ENCODE results near the gene AFF3.

AFF3 gene

GRCh38 chr2:100041946-100042345 is 100.4 kb downstream of the AFF3 start:
- no peak for DNase-seq (ENCODE audit: low read depth)

GRCh38 chr2:100041385-100041784 is 101.0 kb downstream of the AFF3 start:
- DNase-seq (ENCODE audit: low read depth), result no peak

GRCh38 chr2:100040906-100041305 is 101.5 kb downstream of the AFF3 start:
- no peak for DNase-seq (ENCODE audit: low read depth)

- DNase-seq (ENCODE audit: low read depth), result no peak
These were observed 103.0 kb downstream of the AFF3 start for GRCh38 chr2:100039291-100039980.

- DNase-seq (ENCODE audit: low read depth), result no peak
These were observed 104.4 kb downstream of the AFF3 start for GRCh38 chr2:100038011-100038410.

GRCh38 chr2:100036793-100037192 is 105.6 kb downstream of the AFF3 start:
- no peak for DNase-seq (ENCODE audit: low read depth)

- DNase-seq (ENCODE audit: low read depth), result no peak
These were observed 106.4 kb downstream of the AFF3 start for GRCh38 chr2:100036026-100036425.

- DNase-seq (ENCODE audit: low read depth), result no peak
These were observed 108.0 kb downstream of the AFF3 start for GRCh38 chr2:100034431-100034830.

GRCh38 chr2:100033976-100034375 is 108.4 kb downstream of the AFF3 start:
- no peak for DNase-seq (ENCODE audit: low read depth)

- no peak for DNase-seq (ENCODE audit: low read depth)
These were observed 110.8 kb downstream of the AFF3 start for GRCh38 chr2:100031604-100032003.

- DNase-seq (ENCODE audit: low read depth), result no peak
These were observed 112.9 kb downstream of the AFF3 start for GRCh38 chr2:100029460-100029859.

GRCh38 chr2:100021791-100022340 is 120.5 kb downstream of the AFF3 start:
- DNase-seq (ENCODE audit: low read depth), result no peak

GRCh38 chr2:100019499-100019898 is 122.9 kb downstream of the AFF3 start:
- no peak for DNase-seq (ENCODE audit: low read depth)

- DNase-seq (ENCODE audit: low read depth), result no peak
These were observed 123.8 kb downstream of the AFF3 start for GRCh38 chr2:100018341-100019193.

- no peak for DNase-seq (ENCODE audit: low read depth)
These were observed 124.8 kb downstream of the AFF3 start for GRCh38 chr2:100017633-100018032.

GRCh38 chr2:100016756-100017155 is 125.6 kb downstream of the AFF3 start:
- DNase-seq (ENCODE audit: low read depth), result no peak

- no peak for DNase-seq (ENCODE audit: low read depth)
These were observed 126.5 kb downstream of the AFF3 start for GRCh38 chr2:100015849-100016248.

GRCh38 chr2:100013892-100014677 is 128.3 kb downstream of the AFF3 start:
- no peak for DNase-seq (ENCODE audit: low read depth)

- DNase-seq (ENCODE audit: low read depth), result no peak
These were observed 129.8 kb downstream of the AFF3 start for GRCh38 chr2:100012561-100012960.

GRCh38 chr2:100011272-100011731 is 131.1 kb downstream of the AFF3 start:
- DNase-seq (ENCODE audit: low read depth), result no peak

GRCh38 chr2:100010606-100011005 is 131.8 kb downstream of the AFF3 start:
- DNase-seq (ENCODE audit: low read depth), result no peak

- no peak for DNase-seq (ENCODE audit: low read depth)
These were observed 132.6 kb downstream of the AFF3 start for GRCh38 chr2:100009743-100010142.

Data from stimulated activated CD4-positive, alpha-beta T cell treated with anti-CD3 and anti-CD28 coated beads, Interleukin-2, amount 100 ng/mL, for 4 hours (primary cell).